Activated CD8-positive, alpha-beta memory T cell treated with anti-CD3 and anti-CD28 coated beads, Interleukin-2, amount 10 ng/mL, durations not matched to agents 7 days and 5 days (primary cell): ENCODE measurements around the gene FAM32A. TPM values are rescaled to one million over a fixed set of nuclear protein-coding genes. Genes with fewer than 3 reads are reported as not detected.

Experiments
- ATAC-seq: fragments of 150-1000 bp; cut with Tn5 transposase; one replicate; pipeline ENCODE4 v1.10.0; 2021; ENCODE audit warnings: moderate library complexity
- CTCF ChIA-PET: fragments of 350-600 bp; sonication (Branson Sonifier 250); formaldehyde crosslinking; loops from one replicate; lab custom pipeline; 2021; ENCODE audit warnings: antibody characterized with exemption; lab: Charles Lee
- DNase-seq: peaks from one replicate; pipeline ENCODE4 v3.0.0-alpha.2; 2020
- H3K27ac Mint-ChIP-seq: one replicate; pipeline ENCODE4 v1.8.0; 2021; ENCODE audit warnings: mild to moderate bottlenecking, mixed read lengths
- H3K27me3 Mint-ChIP-seq: one replicate; pipeline ENCODE4 v1.8.0; 2021; ENCODE audit warnings: mixed read lengths
- H3K36me3 Mint-ChIP-seq: one replicate; pipeline ENCODE4 v1.8.0; 2021; ENCODE audit warnings: mild to moderate bottlenecking, mixed read lengths
- H3K4me1 Mint-ChIP-seq: one replicate; pipeline ENCODE4 v1.8.0; 2021; ENCODE audit warnings: mixed read lengths
- H3K4me3 Mint-ChIP-seq: one replicate; pipeline ENCODE4 v1.8.0; 2021; ENCODE audit warnings: mild to moderate bottlenecking, moderate library complexity, mixed read lengths
- H3K9me3 Mint-ChIP-seq: one replicate; pipeline ENCODE4 v1.8.0; 2022; ENCODE audit warnings: low read depth, mixed read lengths
- total RNA-seq, 2 experiments: library from RNA; stranded (reverse); gene quantifications; one replicate each; pipeline ENCODE4 v1.2.3, GENCODE V29; 2021

The FAM32A gene
- total RNA-seq, result 10 to 100 TPM; 64.6 to 72.0 TPM

- Mint-ChIP-seq H3K9me3 (no peaks in the 10 kb centered on the region), H3K27me3 (no peaks in the 10 kb centered on the region), H3K36me3 (peaks cover 22% of the 10 kb centered on the region), H3K27ac (peak within 1 kb of the TSS; percentile 96), H3K4me3 (peak within 1 kb of the TSS; percentile 97), H3K4me1 (peaks cover 38% of the 10 kb centered on the region)
- DNase-seq, result peak; percentile 100
- peak; percentile 97 for ATAC-seq
- CTCF ChIA-PET, result interaction anchor here (0.8 to 3.8 kb wide), 34 partner anchors 9 to 556 kb away, joined by 3 to 37 read pairs (median 4); partner anchors contain the start of genes AP1M1, RAB8A and TPM4
Observed at GRCh38 chr19:16185123-16185767, at the start of gene FAM32A. TSS of gene FAM32A (plus strand) at chr19:16185410. CDS start at chr19:16185443, 33 bp downstream.

- Mint-ChIP-seq H3K9me3 (peaks cover 5% of the 10 kb centered on the region), H3K27ac (peak overlapping the region; percentile 8), H3K4me1 (peaks cover 56% of the 10 kb centered on the region), H3K27me3 (no peaks in the 10 kb centered on the region), H3K36me3 (peaks cover 51% of the 10 kb centered on the region), H3K4me3 (no peak overlapping the region)
- ATAC-seq (no peak), DNase-seq (no peak)
- CTCF ChIA-PET, result interaction anchor here (0.9 to 2.2 kb wide), 4 partner anchors 9 to 50 kb away, joined by 3 to 6 read pairs (median 3); partner anchors contain the start of gene FAM32A
Observed at GRCh38 chr19:16135430-16136127, 49.6 kb upstream of the FAM32A start.

- Mint-ChIP-seq H3K27ac (no peak overlapping the region), H3K9me3 (peaks cover 3% of the 10 kb centered on the region), H3K4me1 (peaks cover 61% of the 10 kb centered on the region), H3K4me3 (no peak overlapping the region), H3K27me3 (no peaks in the 10 kb centered on the region), H3K36me3 (peaks cover 44% of the 10 kb centered on the region)
- CTCF ChIA-PET, result interaction anchor here (1.0 to 1.3 kb wide), 4 partner anchors 15 to 49 kb away, joined by 3 to 4 read pairs (median 3); partner anchors contain the start of gene FAM32A
- ATAC-seq (no peak), DNase-seq (no peak)
Observed at GRCh38 chr19:16136185-16136999, 48.8 kb upstream of the FAM32A start.

- peak; percentile 4 for ATAC-seq
- CTCF ChIA-PET, result interaction anchor here (0.9 to 1.6 kb wide), 4 partner anchors 22 to 98 kb away, joined by 3 to 9 read pairs (median 4); partner anchors contain the start of gene RAB8A
- Mint-ChIP-seq H3K27me3 (no peaks in the 10 kb centered on the region), H3K4me1 (peaks cover 59% of the 10 kb centered on the region), H3K27ac (peak overlapping the region; percentile 86), H3K36me3 (peaks cover 29% of the 10 kb centered on the region), H3K4me3 (peak overlapping the region; percentile 46), H3K9me3 (peaks cover 5% of the 10 kb centered on the region)
- peak; percentile 79 for DNase-seq
Observed at GRCh38 chr19:16139752-16140151, 45.5 kb upstream of the FAM32A start.

DNA sequence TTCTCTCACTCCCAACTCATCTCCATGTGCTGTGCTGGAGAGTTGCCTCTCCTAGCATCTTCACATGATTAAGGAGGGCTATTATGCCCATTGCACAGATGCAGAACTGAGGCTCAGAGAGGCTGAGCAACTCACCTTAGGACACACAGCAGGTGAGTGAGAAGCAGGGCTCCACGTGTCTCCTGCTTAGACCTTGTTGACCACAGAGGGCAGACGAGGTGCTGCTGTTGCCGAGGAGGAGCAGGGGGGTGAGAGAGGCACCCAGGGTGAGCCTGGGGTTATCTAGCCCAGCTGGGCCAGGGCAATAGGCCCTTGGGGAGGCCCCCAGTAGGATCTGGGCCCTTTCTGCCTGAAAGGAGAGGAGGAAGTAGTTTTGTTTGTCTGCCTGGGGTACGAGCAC is 44.2 kb upstream of the FAM32A start:
- DNase-seq (peak; percentile 73), ATAC-seq (peak; percentile 20)
- peaks cover 5% of the 10 kb centered on the region for H3K9me3 Mint-ChIP-seq
- H3K4me1 Mint-ChIP-seq, result peaks cover 61% of the 10 kb centered on the region
- no peaks in the 10 kb centered on the region for H3K27me3 Mint-ChIP-seq
- CTCF ChIA-PET, result interaction anchor here (1.8 to 2.6 kb wide), 3 partner anchors 22 to 99 kb away, joined by 3 to 13 read pairs (median 5); no protein-coding TSS in a partner anchor
- no peak overlapping the region for H3K4me3 Mint-ChIP-seq
- peaks cover 36% of the 10 kb centered on the region for H3K36me3 Mint-ChIP-seq
- peak overlapping the region; percentile 92 for H3K27ac Mint-ChIP-seq

- H3K4me3 Mint-ChIP-seq, result no peak overlapping the region
- no peak for ATAC-seq
- peak overlapping the region; percentile 100 for H3K27ac Mint-ChIP-seq
- H3K36me3 Mint-ChIP-seq, result peaks cover 41% of the 10 kb centered on the region
- CTCF ChIA-PET, result interaction anchor here (0.6 to 2.6 kb wide), 8 partner anchors 23 to 100 kb away, joined by 3 to 13 read pairs (median 4); partner anchors contain the start of gene FAM32A
- DNase-seq, result no peak
- H3K27me3 Mint-ChIP-seq, result no peaks in the 10 kb centered on the region
- peaks cover 5% of the 10 kb centered on the region for H3K9me3 Mint-ChIP-seq
- peaks cover 63% of the 10 kb centered on the region for H3K4me1 Mint-ChIP-seq
Observed at GRCh38 chr19:16142032-16142580, 43.1 kb upstream of the FAM32A start.

DNA sequence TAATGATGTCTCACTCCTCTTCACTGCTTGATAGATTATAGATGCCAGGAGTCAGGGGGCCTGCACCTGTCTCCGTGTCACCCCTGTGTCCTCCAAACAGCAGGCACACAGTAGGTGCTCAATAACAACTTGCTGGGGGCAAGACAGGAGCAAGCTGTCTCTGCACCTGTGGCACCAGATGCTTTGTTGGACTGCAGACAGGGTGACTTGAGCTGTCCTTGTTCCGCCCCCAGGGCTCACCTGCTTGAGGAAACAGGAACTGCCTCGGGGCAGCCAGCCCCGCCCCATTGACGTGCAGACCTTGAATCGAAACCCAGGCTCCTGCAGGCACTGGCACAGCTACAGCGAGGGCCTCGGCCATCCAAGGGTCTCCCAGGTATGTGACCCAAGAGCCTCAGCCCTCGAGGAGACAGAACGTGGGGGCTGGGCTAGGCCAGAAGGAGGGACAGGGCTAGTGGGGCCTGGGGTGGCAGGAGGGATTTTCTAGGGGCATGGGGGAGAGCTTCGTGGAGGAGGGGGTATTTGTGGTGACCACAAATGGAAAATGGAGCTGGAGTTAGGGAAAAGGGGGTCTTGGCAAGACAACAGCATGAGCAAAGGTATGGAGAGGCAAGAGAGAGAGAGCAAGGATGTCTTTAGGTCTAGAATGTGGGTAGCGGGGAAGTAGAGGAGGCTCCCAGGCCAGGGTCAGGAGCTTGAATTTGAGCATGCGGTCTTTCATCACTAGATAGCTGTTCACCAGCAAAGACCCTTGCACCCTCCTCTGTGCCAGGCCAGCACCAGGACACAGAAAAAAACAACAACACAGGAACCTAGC is 41.6 kb upstream of the FAM32A start, which contains the start of gene HSH2D:
Gene HSH2D, plus strand, starts transcription at position 287 of the 817 bp plus-strand sequence. CDS start 5,066 bp downstream, outside the sequence.
- Mint-ChIP-seq H3K4me1 (peaks cover 71% of the 10 kb centered on the region), H3K4me3 (peak within 1 kb of the TSS; percentile 98), H3K36me3 (peaks cover 46% of the 10 kb centered on the region), H3K27ac (peak within 1 kb of the TSS; percentile 100), H3K9me3 (peaks cover 2% of the 10 kb centered on the region), H3K27me3 (no peaks in the 10 kb centered on the region)
- ATAC-seq (peak; percentile 93), DNase-seq (peak; percentile 96)
- CTCF ChIA-PET, result interaction anchor here (0.6 to 4.0 kb wide), 20 partner anchors 9 to 102 kb away, joined by 3 to 34 read pairs (median 5); partner anchors contain the start of genes FAM32A, RAB8A and TPM4

DNA sequence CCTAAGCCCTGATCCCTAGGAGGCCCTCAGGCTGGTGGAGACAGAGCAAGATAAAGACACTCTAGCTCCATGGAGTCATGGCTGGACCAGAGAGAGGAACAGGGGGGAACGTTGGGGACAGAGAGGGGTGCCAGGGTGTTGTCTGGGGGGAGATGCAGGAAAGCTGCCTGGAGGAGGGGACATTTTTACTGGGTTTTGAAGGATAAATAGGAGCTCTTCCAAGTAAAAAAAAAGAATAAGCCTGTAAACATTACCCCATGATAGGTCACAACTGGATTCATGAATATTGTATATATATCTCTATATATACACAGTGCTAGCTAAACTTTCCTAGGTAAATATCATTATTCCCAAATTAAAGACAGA is 41.0 kb upstream of the FAM32A start:
- Mint-ChIP-seq H3K27ac (peak overlapping the region; percentile 100), H3K4me1 (peaks cover 71% of the 10 kb centered on the region), H3K27me3 (no peaks in the 10 kb centered on the region), H3K36me3 (peaks cover 50% of the 10 kb centered on the region), H3K4me3 (peak overlapping the region; percentile 98), H3K9me3 (peaks cover 2% of the 10 kb centered on the region)
- DNase-seq (no peak), ATAC-seq (peak; percentile 7)
- CTCF ChIA-PET, result interaction anchor here (0.6 to 4.0 kb wide), 21 partner anchors 9 to 572 kb away, joined by 3 to 34 read pairs (median 4); partner anchors contain the start of genes FAM32A, RAB8A and TPM4

DNA sequence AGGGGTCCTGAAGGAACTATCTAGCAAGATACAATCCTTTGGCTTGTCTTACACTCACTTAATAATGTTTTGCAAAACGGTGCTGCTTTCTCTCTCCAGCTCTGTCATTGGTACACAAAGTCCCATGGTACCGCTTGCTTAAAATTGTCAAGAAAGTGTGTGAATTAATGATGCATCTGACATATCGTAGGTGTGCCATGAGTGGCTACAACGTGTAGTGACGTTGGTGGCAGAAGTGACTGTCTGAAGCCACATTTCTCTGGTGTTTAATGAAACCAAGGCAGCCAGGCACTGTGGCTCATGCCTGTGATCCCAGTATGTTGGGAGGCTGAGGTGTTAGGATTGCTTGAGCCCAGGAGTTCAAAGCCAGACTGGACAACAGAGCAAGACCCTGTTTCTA is 39.1 kb upstream of the FAM32A start:
- H3K4me1 Mint-ChIP-seq, result peaks cover 69% of the 10 kb centered on the region
- H3K9me3 Mint-ChIP-seq, result peaks cover 2% of the 10 kb centered on the region
- no peaks in the 10 kb centered on the region for H3K27me3 Mint-ChIP-seq
- ATAC-seq, result no peak
- CTCF ChIA-PET, result interaction anchor here (1.2 to 4.0 kb wide), 5 partner anchors 27 to 104 kb away, joined by 3 to 34 read pairs (median 14); partner anchors contain the start of gene RAB8A
- DNase-seq, result no peak
- peaks cover 61% of the 10 kb centered on the region for H3K36me3 Mint-ChIP-seq
- peak overlapping the region; percentile 100 for H3K27ac Mint-ChIP-seq
- peak overlapping the region; percentile 98 for H3K4me3 Mint-ChIP-seq

- Mint-ChIP-seq H3K4me1 (peaks cover 65% of the 10 kb centered on the region), H3K27me3 (no peaks in the 10 kb centered on the region), H3K4me3 (peak overlapping the region; percentile 34), H3K9me3 (no peaks in the 10 kb centered on the region), H3K36me3 (peaks cover 75% of the 10 kb centered on the region), H3K27ac (peak overlapping the region; percentile 74)
- DNase-seq (no peak), ATAC-seq (no peak)
- CTCF ChIA-PET, result interaction anchor here (1.1 to 1.7 kb wide), 5 partner anchors 31 to 107 kb away, joined by 3 to 6 read pairs (median 4); no protein-coding TSS in a partner anchor
Observed at GRCh38 chr19:16148443-16149229, 36.6 kb upstream of the FAM32A start.
